GM23338 (cell line): ENCODE results near the gene USP37. TPM values are rescaled to one million over a fixed set of nuclear protein-coding genes. Genes with fewer than 3 reads are reported as not detected.

Source experiments
- CREB1 ChIP-seq: fragments of 250-450 bp; sonication (Bioruptor Pico); IDR thresholded peaks from 2 replicates; pipeline ENCODE4 v1.5.0; 2020; ENCODE audit warnings: low read depth, mild to moderate bottlenecking, moderate library complexity
- EZH2phosphoT487 ChIP-seq: fragments of 200-600 bp; sonication (generic); IDR thresholded peaks from one replicate; pipeline ENCODE4 v1.8.1; 2018; ENCODE audit warnings: antibody characterized with exemption; ENCODE audit not compliant: unreplicated experiment
- POLR2AphosphoS5 ChIP-seq: IDR thresholded peaks from 2 replicates; pipeline ENCODE4 v1.6.1; 2016; ENCODE audit warnings: antibody characterized with exemption, low read depth
- ZNF114 ChIP-seq: fragments of 250-450 bp; sonication (Bioruptor Pico); IDR thresholded peaks from 2 replicates; pipeline ENCODE4 v1.5.0; 2020; ENCODE audit warnings: mild to moderate bottlenecking, moderate library complexity
- ZNF331 ChIP-seq: fragments of 250-450 bp; sonication (Bioruptor Pico); IDR thresholded peaks from 2 replicates; pipeline ENCODE4 v1.5.0; 2020; ENCODE audit warnings: low read depth, mild to moderate bottlenecking, moderate library complexity
- polyA plus RNA-seq: library from polyadenylated mRNA; unstranded; fragments of >200 nt; fragmentation: Nextera tagmentation; extraction: Ambion mirVana; gene quantifications from 2 replicates; pipeline ENCODE4 v1.2.1, GENCODE V29; 2016
- total RNA-seq: library from RNA; depleted of rRNA; stranded (reverse); fragments of >200 nt; shearing (Covaris generic); gene quantifications from 2 replicates; pipeline ENCODE4 v1.2.3, GENCODE V29; 2014
- TF ChIP-seq, protein P1 (sequence below): fragments of 250-450 bp; sonication (Bioruptor Pico); IDR thresholded peaks from 2 replicates; pipeline ENCODE4 v1.5.0; 2020; ENCODE audit warnings: mild to moderate bottlenecking, moderate library complexity
- TF ChIP-seq, protein P2 (sequence below): IDR thresholded peaks from one replicate; pipeline ENCODE4 v1.6.1; 2018; ENCODE audit warnings: antibody characterized with exemption; ENCODE audit not compliant: unreplicated experiment

The USP37 gene
- total and polyA plus RNA-seq, 2 experiments from 2014 or later = 8.2 to 21.0 TPM

DNA sequence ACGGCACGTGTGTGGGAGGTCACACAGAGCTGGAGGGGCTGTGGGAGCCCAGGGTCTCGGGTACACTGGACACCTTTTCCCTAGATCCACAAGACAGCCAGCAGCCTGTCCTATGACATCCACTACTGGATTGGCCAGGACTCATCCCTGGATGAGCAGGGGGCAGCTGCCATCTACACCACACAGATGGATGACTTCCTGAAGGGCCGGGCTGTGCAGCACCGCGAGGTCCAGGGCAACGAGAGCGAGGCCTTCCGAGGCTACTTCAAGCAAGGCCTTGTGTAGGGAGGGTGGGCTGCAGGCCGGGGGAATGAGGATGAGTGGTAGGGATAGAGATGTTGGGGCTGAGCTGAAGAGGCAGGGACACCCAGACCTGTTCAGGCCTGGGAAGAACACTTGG is 142.6 kb downstream of the USP37 start (continued):
- TF ChIP-seq, protein P1, sequence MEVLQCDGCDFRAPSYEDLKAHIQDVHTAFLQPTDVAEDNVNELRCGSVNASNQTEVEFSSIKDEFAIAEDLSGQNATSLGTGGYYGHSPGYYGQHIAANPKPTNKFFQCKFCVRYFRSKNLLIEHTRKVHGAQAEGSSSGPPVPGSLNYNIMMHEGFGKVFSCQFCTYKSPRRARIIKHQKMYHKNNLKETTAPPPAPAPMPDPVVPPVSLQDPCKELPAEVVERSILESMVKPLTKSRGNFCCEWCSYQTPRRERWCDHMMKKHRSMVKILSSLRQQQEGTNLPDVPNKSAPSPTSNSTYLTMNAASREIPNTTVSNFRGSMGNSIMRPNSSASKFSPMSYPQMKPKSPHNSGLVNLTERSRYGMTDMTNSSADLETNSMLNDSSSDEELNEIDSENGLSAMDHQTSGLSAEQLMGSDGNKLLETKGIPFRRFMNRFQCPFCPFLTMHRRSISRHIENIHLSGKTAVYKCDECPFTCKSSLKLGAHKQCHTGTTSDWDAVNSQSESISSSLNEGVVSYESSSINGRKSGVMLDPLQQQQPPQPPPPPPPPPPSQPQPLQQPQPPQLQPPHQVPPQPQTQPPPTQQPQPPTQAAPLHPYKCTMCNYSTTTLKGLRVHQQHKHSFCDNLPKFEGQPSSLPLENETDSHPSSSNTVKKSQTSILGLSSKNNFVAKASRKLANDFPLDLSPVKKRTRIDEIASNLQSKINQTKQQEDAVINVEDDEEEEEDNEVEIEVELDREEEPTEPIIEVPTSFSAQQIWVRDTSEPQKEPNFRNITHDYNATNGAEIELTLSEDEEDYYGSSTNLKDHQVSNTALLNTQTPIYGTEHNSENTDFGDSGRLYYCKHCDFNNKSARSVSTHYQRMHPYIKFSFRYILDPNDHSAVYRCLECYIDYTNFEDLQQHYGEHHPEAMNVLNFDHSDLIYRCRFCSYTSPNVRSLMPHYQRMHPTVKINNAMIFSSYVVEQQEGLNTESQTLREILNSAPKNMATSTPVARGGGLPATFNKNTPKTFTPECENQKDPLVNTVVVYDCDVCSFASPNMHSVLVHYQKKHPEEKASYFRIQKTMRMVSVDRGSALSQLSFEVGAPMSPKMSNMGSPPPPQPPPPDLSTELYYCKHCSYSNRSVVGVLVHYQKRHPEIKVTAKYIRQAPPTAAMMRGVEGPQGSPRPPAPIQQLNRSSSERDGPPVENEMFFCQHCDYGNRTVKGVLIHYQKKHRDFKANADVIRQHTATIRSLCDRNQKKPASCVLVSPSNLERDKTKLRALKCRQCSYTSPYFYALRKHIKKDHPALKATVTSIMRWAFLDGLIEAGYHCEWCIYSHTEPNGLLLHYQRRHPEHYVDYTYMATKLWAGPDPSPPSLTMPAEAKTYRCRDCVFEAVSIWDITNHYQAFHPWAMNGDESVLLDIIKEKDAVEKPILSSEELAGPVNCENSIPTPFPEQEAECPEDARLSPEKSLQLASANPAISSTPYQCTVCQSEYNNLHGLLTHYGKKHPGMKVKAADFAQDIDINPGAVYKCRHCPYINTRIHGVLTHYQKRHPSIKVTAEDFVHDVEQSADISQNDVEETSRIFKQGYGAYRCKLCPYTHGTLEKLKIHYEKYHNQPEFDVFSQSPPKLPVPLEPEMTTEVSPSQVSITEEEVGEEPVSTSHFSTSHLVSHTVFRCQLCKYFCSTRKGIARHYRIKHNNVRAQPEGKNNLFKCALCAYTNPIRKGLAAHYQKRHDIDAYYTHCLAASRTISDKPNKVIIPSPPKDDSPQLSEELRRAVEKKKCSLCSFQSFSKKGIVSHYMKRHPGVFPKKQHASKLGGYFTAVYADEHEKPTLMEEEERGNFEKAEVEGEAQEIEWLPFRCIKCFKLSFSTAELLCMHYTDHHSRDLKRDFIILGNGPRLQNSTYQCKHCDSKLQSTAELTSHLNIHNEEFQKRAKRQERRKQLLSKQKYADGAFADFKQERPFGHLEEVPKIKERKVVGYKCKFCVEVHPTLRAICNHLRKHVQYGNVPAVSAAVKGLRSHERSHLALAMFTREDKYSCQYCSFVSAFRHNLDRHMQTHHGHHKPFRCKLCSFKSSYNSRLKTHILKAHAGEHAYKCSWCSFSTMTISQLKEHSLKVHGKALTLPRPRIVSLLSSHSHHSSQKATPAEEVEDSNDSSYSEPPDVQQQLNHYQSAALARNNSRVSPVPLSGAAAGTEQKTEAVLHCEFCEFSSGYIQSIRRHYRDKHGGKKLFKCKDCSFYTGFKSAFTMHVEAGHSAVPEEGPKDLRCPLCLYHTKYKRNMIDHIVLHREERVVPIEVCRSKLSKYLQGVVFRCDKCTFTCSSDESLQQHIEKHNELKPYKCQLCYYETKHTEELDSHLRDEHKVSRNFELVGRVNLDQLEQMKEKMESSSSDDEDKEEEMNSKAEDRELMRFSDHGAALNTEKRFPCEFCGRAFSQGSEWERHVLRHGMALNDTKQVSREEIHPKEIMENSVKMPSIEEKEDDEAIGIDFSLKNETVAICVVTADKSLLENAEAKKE (CRISPR knock-in tag) = no peak
- no peak for TF ChIP-seq EZH2phosphoT487
- no peak for TF ChIP-seq ZNF114 (CRISPR knock-in tag)
- TF ChIP-seq, protein P2, sequence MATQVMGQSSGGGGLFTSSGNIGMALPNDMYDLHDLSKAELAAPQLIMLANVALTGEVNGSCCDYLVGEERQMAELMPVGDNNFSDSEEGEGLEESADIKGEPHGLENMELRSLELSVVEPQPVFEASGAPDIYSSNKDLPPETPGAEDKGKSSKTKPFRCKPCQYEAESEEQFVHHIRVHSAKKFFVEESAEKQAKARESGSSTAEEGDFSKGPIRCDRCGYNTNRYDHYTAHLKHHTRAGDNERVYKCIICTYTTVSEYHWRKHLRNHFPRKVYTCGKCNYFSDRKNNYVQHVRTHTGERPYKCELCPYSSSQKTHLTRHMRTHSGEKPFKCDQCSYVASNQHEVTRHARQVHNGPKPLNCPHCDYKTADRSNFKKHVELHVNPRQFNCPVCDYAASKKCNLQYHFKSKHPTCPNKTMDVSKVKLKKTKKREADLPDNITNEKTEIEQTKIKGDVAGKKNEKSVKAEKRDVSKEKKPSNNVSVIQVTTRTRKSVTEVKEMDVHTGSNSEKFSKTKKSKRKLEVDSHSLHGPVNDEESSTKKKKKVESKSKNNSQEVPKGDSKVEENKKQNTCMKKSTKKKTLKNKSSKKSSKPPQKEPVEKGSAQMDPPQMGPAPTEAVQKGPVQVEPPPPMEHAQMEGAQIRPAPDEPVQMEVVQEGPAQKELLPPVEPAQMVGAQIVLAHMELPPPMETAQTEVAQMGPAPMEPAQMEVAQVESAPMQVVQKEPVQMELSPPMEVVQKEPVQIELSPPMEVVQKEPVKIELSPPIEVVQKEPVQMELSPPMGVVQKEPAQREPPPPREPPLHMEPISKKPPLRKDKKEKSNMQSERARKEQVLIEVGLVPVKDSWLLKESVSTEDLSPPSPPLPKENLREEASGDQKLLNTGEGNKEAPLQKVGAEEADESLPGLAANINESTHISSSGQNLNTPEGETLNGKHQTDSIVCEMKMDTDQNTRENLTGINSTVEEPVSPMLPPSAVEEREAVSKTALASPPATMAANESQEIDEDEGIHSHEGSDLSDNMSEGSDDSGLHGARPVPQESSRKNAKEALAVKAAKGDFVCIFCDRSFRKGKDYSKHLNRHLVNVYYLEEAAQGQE = no peak
- TF ChIP-seq POLR2AphosphoS5 = no peak
- no peak for TF ChIP-seq ZNF331 (CRISPR knock-in tag)
- no peak for TF ChIP-seq CREB1 (CRISPR knock-in tag)
